ENCODE data around the gene RBP5. TPM values are rescaled to one million over a fixed set of nuclear protein-coding genes. Genes with fewer than 3 reads are reported as not detected.

RBP5 gene
- total RNA-seq, 1 experiment from 2014 or later = 2.7 TPM

- H3K4ac ChIP-seq (ENCODE audit: low read depth, low read length) = no peak overlapping the region
- Mint-ChIP-seq H3K4me3 (no peak overlapping the region), H3K27me3 (ENCODE audit: low read depth) (no peaks in the 10 kb centered on the region; the same call in 1 of the 2 replicates), H3K9me3 (no peaks in the 10 kb centered on the region), H3K36me3 (ENCODE audit: insufficient read depth in 1 of 3, low read depth in 3 of 3) (peaks cover 6 to 54% (median 40%) of the 10 kb centered on the region in 3 experiments), H3K27ac (0 out of 7 replicates have a peak overlapping the region, but pooled peaks of 2 of the 3 experiments have one; percentile 3 to 6), H3K4me1 (no peaks in the 10 kb centered on the region)
- no peak overlapping the region for H2BK5ac ChIP-seq (ENCODE audit: insufficient read length, low read length)
- H2AFZ ChIP-seq (ENCODE audit: low read length) = no peak overlapping the region
- TF ChIP-seq, protein P1, sequence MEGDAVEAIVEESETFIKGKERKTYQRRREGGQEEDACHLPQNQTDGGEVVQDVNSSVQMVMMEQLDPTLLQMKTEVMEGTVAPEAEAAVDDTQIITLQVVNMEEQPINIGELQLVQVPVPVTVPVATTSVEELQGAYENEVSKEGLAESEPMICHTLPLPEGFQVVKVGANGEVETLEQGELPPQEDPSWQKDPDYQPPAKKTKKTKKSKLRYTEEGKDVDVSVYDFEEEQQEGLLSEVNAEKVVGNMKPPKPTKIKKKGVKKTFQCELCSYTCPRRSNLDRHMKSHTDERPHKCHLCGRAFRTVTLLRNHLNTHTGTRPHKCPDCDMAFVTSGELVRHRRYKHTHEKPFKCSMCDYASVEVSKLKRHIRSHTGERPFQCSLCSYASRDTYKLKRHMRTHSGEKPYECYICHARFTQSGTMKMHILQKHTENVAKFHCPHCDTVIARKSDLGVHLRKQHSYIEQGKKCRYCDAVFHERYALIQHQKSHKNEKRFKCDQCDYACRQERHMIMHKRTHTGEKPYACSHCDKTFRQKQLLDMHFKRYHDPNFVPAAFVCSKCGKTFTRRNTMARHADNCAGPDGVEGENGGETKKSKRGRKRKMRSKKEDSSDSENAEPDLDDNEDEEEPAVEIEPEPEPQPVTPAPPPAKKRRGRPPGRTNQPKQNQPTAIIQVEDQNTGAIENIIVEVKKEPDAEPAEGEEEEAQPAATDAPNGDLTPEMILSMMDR (conservative IDR thresholded peaks at IDR 0.05) = no peak
- no peaks in the 10 kb centered on the region for H3K27me3 ChIP-seq (ENCODE audit: insufficient read depth, low read length)
- no peak overlapping the region for H3K56ac ChIP-seq (ENCODE audit: insufficient read length, low read depth, low read length)
- no peak overlapping the region for H2BK20ac ChIP-seq (ENCODE audit: low read depth, low read length, poor library complexity, severe bottlenecking)
- H4K91ac ChIP-seq (ENCODE audit: insufficient read length, low read depth, low read length) = no peak overlapping the region
- no peak overlapping the region for H4K5ac ChIP-seq (ENCODE audit: insufficient read length, low read depth, low read length)
- no peaks in the 10 kb centered on the region for H3K9me3 ChIP-seq (ENCODE audit: control insufficient read depth, low read depth, low read length)
- no peak overlapping the region for H3K18ac ChIP-seq (ENCODE audit: insufficient read length, low read depth, low read length)
- no peak for DNase-seq
- no peak overlapping the region for H2AK5ac ChIP-seq (ENCODE audit: insufficient read length, low read length)
- H2BK12ac ChIP-seq (ENCODE audit: insufficient read length, low read depth, low read length) = no peak overlapping the region
- no peak overlapping the region for H3K14ac ChIP-seq (ENCODE audit: insufficient read depth, low read length)
- no peaks in the 10 kb centered on the region for H3K23me2 ChIP-seq (ENCODE audit: insufficient read length, low read depth, low read length, poor library complexity, severe bottlenecking)
- H3K79me1 ChIP-seq (ENCODE audit: insufficient read depth, low read depth, low read length, poor library complexity, severe bottlenecking) = no peaks in the 10 kb centered on the region
- no CpG with 5 or more reads among the region's 4 CpGs for WGBS (ENCODE audit: extremely low coverage, insufficient read length, low lambda C conversion rate)
- H4K20me1 ChIP-seq (ENCODE audit: control insufficient read depth, insufficient read depth, insufficient read length) = no peaks in the 10 kb centered on the region
- no peaks in the 10 kb centered on the region for H3K4me1 ChIP-seq (ENCODE audit: insufficient read depth, low read length)
- H3K23ac ChIP-seq (ENCODE audit: insufficient read length, low read depth, low read length) = no peak overlapping the region
- no peak overlapping the region for H3K27ac ChIP-seq (ENCODE audit: insufficient read length, low read depth, low read length)
- no peak overlapping the region for H4K8ac ChIP-seq (replicated peaks; ENCODE audit: insufficient read length, low read depth, low read length)
- H3K4me2 ChIP-seq (ENCODE audit: insufficient read depth, insufficient read length, low read length) = no peak overlapping the region
- H3K9ac ChIP-seq (ENCODE audit: extremely low read depth, insufficient read length, low read length) = no peak overlapping the region
- H3T11ph ChIP-seq (ENCODE audit: low read length) = no peak overlapping the region
- no peak overlapping the region for H2BK15ac ChIP-seq (ENCODE audit: low read depth, low read length)
- H2BK120ac ChIP-seq (ENCODE audit: low read depth, low read length, poor library complexity, severe bottlenecking) = no peak overlapping the region
- no peaks in the 10 kb centered on the region for H3K79me2 ChIP-seq (ENCODE audit: insufficient read depth, low read length)
Measured at GRCh38 chr12:7145671-7146070, 17.0 kb upstream of the RBP5 start.
